ENCODE results near the gene TWF2.

Gene TWF2

GRCh38 chr3:52256622-52257021 lies 17.7 kb upstream of the TWF2 start:
- no peak for DNase-seq

- DNase-seq, result no peak
Observed at GRCh38 chr3:52256159-52256558, 17.2 kb upstream of the TWF2 start.

DNA sequence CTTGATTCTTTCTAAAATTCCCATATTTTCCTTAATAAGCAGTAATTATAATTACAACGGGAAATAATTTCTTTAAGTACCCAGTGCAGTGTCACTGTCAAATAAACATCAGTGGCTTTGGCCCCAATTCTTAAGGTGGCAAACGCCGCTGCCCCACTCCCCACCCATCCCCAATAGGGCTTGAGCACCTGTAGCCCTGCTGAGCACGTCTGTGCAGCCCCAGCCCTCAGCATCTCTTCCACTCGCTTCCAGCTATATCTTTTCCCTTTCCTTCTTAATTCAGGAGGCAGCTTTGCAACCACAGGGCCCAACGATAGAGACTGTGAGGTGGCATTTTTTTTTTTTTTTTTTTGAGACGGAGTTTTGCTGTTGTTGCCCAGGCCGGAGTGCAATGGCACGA lies 15.7 kb upstream of the TWF2 start:
- DNase-seq, result no peak

DNA sequence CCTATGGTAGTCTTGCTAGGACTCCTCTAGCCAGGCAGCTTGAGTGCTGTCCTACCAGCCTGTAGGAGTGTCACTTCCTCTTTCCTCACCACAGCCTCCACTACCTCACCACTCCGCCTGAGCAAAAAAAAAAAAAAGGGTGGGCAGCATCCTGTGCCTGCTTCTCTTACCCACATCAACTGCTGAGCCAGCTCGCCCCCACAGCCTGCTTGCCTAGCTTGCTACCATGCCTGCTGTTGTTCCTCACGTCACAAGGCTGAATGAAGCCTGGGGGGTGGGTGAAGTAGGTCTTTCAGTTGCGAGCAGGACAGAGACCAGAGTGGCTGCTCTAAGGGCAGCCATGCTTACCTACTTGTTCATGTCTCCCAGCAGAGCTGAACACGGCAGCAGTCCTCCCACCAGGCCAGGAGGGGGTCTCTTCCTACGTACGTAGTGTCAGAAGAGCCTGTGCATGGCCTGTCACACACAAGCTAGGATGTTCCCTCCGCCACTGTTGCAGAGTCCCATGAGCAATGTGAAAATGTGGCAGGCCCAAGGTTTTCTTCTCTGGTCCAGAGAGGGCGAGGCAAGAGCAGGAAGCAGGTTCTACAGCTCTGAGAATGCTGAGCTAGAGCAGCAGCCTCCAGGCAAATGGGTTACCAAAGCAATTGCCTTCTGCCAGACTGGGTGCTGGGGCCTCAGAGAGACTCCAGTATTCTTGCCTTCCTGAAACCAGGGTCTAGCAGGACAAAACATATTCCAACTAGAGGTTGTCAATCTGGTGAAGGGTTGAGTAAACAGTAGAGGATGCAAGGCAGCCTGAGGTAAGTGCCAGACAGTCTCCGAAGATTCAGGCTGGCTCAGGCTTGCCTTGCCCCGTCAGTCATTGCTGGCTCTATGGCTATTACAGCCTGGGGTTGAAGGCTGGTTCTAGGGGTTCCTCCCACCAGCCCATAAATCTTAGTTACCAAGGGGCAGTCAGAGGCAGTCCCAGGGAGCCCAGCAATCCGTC lies 14.7 kb upstream of the TWF2 start:
- DNase-seq, result peak; percentile 88 to 90

DNA sequence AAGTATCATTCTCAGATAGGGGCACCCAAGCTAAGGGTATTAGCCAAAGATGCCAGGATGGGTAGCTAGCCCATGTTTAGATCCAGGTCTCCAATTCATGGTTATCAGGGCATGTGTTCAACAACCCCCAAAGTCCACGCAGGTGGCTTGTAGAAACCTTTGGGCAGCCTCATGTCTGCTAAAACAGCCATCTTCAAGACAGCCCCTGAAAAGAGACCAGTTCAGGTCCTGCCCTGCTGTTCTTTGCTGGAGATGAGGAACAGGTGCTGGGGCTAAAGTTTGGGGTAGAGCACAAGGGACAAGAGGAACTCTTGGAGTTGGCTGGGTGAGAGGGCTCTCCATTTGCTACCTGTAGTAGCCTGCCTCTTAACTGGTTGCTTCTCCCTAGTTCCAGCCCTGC lies 11.2 kb upstream of the TWF2 start:
- DNase-seq, result no peak

DNA sequence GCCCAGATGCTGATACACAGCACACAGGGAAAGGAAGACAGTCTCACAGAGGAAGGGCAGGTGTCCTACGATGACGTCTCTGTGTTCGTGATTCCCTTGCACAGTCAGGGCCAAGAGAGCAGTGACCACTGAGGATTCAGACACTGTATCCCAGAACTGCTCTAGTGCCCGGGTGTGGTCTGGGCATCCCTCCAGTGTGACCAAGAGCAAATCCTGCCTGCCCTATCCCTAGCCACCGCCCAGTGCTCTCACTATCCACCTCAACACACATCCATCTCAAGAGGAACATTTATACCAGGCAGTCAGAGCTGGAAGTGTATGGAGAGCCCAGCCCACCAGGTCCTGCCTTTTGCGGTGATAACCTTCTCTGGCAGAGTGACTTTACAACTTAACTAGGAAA lies 10.7 kb upstream of the TWF2 start:
- DNase-seq, result no peak

- DNase-seq, result no peak
Observed at GRCh38 chr3:52248816-52249547, 10.0 kb upstream of the TWF2 start.

- no peak for DNase-seq
Observed at GRCh38 chr3:52248165-52248541, 9.2 kb upstream of the TWF2 start.

DNA sequence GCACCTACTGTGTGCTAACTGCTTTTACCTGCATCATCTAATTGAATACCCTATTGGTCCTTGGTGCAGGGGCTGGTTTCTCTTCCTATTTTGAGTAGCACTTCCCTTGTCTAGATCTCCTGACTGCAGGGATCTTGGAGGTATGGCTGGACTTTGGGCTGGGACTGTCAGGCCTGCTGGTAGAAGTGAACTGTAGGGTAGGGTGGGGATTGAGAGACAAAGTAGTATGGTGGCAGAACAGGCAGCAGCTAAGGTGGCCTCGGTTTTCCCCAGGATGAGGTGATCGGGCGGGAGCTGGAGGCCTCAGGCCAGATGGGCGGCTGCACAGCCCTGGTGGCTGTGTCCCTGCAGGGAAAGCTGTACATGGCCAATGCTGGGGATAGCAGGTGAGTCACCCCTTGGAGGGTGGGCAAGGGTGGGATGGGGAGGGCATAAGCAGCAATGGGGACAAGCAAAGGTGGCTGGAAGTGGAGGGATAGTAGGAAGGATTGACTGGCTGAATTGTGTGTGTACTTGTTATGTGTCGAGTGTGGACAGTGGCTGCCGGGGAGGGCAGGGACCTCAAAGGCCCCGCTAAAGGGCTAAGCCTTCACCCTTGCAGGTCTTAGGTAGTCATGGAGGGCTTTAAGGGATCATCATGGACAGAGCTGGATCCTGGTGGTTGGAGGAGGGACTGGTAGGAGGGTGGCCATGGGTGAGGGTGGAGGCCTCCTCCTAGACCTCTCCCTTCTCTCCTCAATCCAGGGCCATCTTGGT lies 8.6 kb upstream of the TWF2 start:
- DNase-seq, result peak in 1 of 2 donors; percentile 10

GRCh38 chr3:52246728-52247408 lies 7.9 kb upstream of the TWF2 start:
- DNase-seq, result peak; percentile 31 to 50

DNA sequence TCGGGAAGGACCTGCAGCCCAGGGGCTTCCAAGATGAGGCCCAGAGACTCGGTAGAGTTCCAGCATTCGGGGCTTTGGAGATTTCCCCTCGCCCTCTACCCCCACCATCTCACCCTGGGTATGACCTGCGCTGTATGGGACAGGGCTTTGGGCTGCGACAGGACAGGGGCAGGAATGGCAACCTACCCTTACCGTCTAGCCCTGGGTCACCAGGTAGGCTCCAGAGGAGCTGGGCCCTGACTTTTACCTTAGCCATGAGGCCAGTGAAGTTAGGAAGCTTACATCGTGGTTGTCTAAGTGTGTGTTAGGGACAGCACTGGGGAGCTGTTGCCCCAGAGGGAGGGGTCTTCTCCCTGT lies 7.3 kb upstream of the TWF2 start:
- no peak for DNase-seq

- peak; percentile 52 to 75 for DNase-seq
Observed at GRCh38 chr3:52245322-52246263, 6.6 kb upstream of the TWF2 start, which contains the start of gene PPM1M. PPM1M (plus strand) TSS chr3:52245759; CDS start chr3:52245825, 66 bp downstream.

DNA sequence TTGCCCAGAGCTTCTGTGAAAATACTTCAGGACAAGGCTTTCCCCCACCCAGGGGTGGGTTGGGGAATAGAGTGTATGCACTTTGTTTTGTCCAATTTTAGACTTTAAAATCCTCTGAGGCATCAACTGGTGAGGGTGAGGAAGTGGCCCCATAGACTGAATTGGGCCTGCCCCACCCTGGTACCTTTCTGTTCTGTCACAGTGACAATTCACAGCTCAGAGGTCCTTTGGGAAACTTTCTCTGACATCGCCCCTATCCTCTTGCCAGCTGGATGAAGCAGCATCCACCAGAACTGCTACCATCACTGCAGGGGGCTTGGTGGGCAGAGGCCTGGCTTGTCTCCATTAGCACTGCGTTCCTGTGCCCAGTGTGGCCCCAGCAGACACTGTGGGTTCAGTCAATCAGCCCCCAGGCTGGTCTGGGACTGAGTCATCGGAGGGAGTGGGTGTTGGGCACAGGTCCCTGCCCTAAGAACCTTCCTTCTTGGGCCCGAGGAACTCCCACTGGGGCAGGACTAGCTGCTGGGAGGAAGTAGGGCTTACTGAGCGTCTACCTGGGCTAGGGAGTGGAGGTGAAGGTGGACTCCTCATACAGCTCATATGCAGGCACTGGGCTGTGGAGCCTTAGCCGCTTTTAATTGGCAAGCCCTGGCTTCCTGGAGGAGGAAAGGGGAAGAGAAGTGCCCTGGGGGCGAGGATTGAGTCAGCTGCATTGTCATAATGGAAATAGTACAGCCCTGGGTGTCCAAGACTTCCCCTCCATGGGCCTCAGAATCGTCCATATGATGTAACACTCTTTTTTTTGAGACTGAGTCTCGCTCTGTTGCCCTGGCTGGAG lies 5.1 kb upstream of the TWF2 start:
- DNase-seq, result peak; percentile 38 to 70

DNA sequence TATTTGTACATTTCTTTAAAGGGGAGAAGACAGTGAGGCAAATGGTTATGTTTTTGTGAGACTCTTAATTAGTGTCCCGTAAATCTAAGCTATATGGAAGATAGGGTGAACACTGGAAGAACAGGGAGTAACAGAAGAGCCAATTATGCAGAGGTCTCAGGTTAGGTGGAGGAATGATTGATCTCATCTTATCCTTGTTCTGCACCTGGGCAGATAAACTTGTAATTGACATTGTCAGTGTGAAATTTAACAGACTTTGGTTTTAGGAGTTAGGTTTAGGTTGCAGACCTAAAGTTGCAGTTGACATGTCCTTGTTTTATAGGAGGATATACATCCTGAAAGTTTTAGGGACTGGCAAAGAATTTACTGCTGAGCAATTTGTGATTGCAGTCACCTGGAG lies 3.1 kb upstream of the TWF2 start:
- DNase-seq, result no peak

GRCh38 chr3:52240886-52241370 lies 2.0 kb upstream of the TWF2 start:
- DNase-seq, result peak in 1 of 2 donors; percentile 47

DNA sequence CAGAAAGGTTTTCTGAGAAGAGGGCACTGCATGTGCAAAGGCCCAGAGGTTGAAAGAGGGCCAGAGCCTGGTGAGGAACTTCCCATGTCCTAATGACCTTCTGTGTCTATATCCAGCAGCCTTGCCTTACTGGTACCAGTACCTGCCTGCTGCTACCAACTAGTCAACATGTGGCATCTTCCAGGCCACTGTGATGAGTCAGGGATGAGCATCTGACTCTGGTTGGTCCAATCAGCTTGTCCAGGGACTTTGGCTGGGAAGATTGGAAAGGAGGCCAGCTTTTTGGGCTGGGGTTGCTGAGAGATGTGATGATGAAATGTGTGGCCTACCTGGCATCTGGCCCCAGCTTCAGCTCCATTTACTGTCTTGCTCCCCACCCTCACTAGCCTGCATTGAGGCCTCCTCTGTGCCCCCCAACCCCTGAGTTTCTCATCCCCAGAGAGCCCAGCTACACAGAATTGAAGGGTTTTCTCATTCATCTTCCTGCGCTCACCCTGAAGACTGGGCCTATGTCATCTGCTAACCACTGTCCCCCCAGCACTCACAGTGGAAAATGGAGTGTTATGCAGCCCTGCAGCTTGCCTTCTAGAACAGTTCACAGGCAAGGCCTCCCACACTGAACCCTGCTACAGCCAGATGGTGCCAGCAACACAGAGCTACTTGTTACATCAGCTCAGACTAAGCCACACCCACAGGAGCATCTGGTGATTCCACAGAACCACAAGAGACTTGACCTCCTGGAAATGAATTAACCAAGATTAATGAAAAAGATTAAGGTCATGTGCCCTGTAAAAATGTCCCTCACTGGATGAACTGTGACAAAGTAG lies 1.3 kb upstream of the TWF2 start:
- DNase-seq, result peak; percentile 63 to 75

- no peak for DNase-seq
Observed at GRCh38 chr3:52238193-52238760, 681 bp downstream of the TWF2 start.

GRCh38 chr3:52237657-52238172 lies 1.2 kb downstream of the TWF2 start:
- DNase-seq, result peak in 1 of 2 donors; percentile 57
